ENCODE measurements around the gene GJA5.

DNA sequence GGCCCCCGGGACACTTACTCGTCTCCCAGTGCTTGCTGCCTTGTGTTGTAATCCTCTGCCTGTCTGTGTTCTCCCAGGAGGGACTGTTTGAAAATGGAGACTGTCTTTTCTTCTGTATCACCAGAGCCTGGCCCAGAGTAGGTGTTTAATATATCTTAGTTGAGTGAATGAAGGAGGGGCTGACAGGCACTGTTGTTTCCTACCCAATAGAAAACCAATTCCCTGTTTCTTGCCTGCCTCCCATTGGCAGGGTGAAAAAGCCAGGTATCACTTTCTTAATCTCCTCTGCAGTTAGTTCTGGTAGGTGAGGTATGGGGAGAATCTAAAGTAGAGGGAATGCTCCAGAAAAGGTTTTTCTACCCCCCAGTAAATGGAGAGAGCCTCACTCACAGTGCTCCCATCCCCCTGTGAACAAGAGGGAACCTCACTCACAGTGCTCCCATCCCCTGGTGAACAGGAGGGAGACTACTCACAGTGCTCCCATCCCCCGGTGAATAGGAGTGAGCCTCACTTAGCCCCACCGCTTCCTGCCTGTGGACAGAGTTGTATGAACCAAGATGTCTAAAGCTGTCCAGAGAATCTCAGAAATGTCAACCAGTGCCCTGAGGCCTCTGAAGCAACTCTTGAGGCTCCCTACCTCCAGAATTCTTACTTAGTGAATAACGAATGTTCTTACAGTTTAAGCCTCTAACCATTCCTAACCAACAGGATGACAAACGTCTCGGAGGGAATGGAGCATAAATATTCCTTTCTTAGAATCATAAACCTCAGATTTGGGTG is at the start of gene GJA5:
- TF ChIP-seq, protein P1, sequence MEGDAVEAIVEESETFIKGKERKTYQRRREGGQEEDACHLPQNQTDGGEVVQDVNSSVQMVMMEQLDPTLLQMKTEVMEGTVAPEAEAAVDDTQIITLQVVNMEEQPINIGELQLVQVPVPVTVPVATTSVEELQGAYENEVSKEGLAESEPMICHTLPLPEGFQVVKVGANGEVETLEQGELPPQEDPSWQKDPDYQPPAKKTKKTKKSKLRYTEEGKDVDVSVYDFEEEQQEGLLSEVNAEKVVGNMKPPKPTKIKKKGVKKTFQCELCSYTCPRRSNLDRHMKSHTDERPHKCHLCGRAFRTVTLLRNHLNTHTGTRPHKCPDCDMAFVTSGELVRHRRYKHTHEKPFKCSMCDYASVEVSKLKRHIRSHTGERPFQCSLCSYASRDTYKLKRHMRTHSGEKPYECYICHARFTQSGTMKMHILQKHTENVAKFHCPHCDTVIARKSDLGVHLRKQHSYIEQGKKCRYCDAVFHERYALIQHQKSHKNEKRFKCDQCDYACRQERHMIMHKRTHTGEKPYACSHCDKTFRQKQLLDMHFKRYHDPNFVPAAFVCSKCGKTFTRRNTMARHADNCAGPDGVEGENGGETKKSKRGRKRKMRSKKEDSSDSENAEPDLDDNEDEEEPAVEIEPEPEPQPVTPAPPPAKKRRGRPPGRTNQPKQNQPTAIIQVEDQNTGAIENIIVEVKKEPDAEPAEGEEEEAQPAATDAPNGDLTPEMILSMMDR (conservative IDR thresholded peaks at IDR 0.05; ENCODE audit: low read depth, low read length): no peak
- TF ChIP-seq EZH2phosphoT487 (IDR thresholded peaks at IDR 0.05; ENCODE audit: borderline replicate concordance, low read length): no peak
- TF ChIP-seq EZH2 (IDR thresholded peaks at IDR 0.05; ENCODE audit: low read length, unreplicated experiment): no peak
